Vagina (tissue), 2 donors: ENCODE data around the gene PAX8. TPM values are rescaled to one million over a fixed set of nuclear protein-coding genes. Genes with fewer than 3 reads are reported as not detected.

ENCODE experiments used
- DNase-seq, 2 donors: peaks; one replicate each; pipeline ENCODE4 v3.0.0-alpha.2; 2017; ENCODE audit errors: extremely low spot score in 2 of 2
- H3K27ac ChIP-seq: fragments of 200-600 bp; sonication (generic); one replicate; pipeline ENCODE4 v1.5.1; 2019
- H3K27me3 ChIP-seq: fragments of 200-600 bp; sonication (generic); one replicate; pipeline ENCODE4 v1.5.1; 2019
- H3K36me3 ChIP-seq, 2 donors: fragments of 200-600 bp; sonication (generic); one replicate each; pipeline ENCODE4 v1.5.1; 2017 to 2019
- H3K4me1 ChIP-seq: fragments of 200-600 bp; sonication (generic); one replicate; pipeline ENCODE4 v1.5.1; 2019
- H3K4me3 ChIP-seq, 2 donors: fragments of 200-600 bp; sonication (generic); 1 replicate in 1 of 2; 2 replicates in 1 of 2; pipeline ENCODE4 v1.5.1; 2016 to 2019
- H3K9me3 ChIP-seq: fragments of 200-600 bp; sonication (generic); one replicate; pipeline ENCODE4 v1.5.1; 2019
- CTCF ChIP-seq, 3 experiments: fragments of 450-650 bp in 2 of 3; fragments of 200-600 bp in 1 of 3; sonication (generic) in 1 of 3; IDR thresholded peaks; one replicate each; pipeline ENCODE4 v1.5.1; 2017 to 2019; ENCODE audit warnings: antibody characterized with exemption in 3 of 3, mild to moderate bottlenecking in 2 of 3, moderate library complexity in 2 of 3
- POLR2A ChIP-seq, 2 donors: fragments of 450-650 bp; IDR thresholded peaks; one replicate each; pipeline ENCODE4 v1.6.1; 2017; ENCODE audit warnings: antibody characterized with exemption in 2 of 2, mild to moderate bottlenecking in 2 of 2, moderate library complexity in 2 of 2
- POLR2AphosphoS5 ChIP-seq, 2 donors: sonication (generic); formaldehyde crosslinking; IDR thresholded peaks; one replicate each; pipeline ENCODE4 v1.9.0; 2017; ENCODE audit warnings: antibody characterized with exemption in 2 of 2, mild to moderate bottlenecking in 2 of 2, low read depth in 1 of 2; ENCODE audit not compliant: insufficient read depth in 1 of 2
- intact Hi-C: fragments of 100-400 bp; cut with DNase I; formaldehyde crosslinking; loops from one replicate; pipeline ENCODE4 v1.15.1; 2023
- total RNA-seq: library from RNA; depleted of rRNA; stranded (reverse); fragments of >200 nt; gene quantifications from one replicate; pipeline ENCODE4 v1.2.3, GENCODE V29; 2016

Gene PAX8
- total RNA-seq, 1 donor from 2014 or later: 1.7 TPM

DNA sequence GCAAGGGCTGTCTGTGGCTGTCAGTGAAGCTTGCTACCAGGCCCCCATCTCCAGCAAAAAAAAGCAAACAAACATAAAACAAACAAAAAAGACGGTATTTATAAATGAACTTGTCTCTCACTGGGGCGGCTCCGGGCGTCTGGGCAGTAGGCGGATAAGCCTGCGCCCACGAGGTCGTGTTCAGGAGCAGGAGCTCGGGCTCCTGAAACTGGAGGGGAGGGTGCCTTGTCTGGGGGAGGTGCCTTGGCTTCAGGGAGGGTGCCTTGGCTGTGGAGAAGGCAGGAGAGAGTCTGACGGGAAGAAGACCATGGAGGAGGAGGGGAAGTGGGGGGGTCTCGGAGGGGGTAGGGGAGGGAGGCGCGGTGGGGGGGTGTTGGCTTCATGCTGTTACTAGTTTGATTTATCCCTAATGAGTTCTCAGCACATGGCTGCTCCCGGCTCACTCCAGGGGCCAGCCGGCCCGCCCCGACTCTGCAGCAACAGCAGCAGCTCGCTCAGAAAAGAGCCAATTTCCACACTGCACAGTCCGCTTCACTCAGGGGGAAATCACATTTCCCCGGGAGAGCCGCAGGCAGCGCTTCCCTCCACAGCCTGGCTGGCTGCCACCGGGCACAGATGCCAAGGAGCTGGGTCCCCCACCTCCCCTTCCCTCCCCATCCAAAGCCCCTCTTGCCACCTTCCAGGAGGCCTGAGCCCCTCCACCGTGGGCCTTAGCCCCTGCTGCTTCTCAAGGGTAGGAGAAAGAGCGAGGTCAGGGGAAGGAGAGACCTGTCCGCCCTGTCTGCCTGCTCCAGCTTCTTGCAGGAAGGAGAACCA, 66.3 kb downstream of the PAX8 start:
- intact Hi-C loops: no loop called here
- H3K36me3 ChIP-seq: no peaks in the 10 kb centered on the region
- peak overlapping the region; percentile 92 for H3K27ac ChIP-seq
- no peak for DNase-seq
- no peaks in the 10 kb centered on the region for H3K27me3 ChIP-seq
- H3K4me3 ChIP-seq: peak overlapping the region in 1 of 2 donors; percentile 17
- peaks cover 53% of the 10 kb centered on the region for H3K4me1 ChIP-seq
- TF ChIP-seq POLR2A (IDR thresholded peaks at IDR 0.05) (no peak), POLR2AphosphoS5 (IDR thresholded peaks at IDR 0.05; ENCODE audit: insufficient read depth in 1 of 2, low read depth in 1 of 2) (no peak), CTCF (IDR thresholded peaks at IDR 0.05) (no peak)
- no peaks in the 10 kb centered on the region for H3K9me3 ChIP-seq

DNA sequence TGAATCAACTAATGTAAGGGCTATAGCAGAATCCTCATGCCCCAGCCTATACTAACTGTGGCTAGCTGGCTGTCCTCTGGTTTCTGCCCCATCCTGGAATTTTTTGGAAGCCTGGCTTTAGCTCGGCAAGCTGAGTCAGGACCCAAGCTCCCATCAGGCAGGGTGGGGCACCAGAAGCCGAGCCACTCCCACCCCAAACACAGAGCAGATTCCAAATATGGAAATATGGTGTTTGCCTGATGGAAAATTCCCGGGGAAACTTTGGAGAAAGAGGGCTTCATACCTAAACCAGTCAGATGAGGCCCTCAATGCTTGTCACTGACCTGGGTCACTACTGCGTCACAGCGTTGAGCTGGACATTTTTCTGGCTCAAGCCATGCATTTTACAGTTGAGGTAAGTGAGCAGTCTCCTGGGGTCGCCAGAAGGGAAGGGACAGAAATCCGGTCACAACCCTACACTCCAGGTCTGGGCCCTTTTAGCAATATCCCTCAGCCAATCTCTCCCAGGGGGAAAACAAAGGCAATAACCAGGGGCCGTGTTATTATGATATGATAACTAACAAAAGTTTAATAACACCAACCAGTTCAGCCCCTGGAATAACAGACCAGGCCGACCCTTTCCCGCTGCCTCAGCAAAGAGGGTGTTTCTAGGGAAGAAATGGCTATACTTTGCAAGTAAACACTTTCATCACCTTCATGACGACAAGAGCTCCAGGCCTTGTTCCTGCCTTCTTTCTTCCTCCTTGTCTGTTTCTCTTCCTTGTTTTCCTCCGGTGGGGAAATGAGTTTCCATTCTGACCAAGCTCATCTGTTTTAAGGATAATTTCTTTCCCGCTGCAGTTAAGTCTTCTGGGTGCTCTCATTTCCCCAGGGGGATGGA, 67.3 kb downstream of the PAX8 start:
- TF ChIP-seq CTCF (IDR thresholded peaks at IDR 0.05): no peak
- peak in 1 of 2 donors; percentile 40 for TF ChIP-seq POLR2AphosphoS5 (IDR thresholded peaks at IDR 0.05; ENCODE audit: insufficient read depth in 1 of 2, low read depth in 1 of 2)
- intact Hi-C loops: no loop called here
- Histone ChIP-seq H3K4me1 (peaks cover 43% of the 10 kb centered on the region), H3K36me3 (no peaks in the 10 kb centered on the region), H3K27me3 (no peaks in the 10 kb centered on the region), H3K9me3 (no peaks in the 10 kb centered on the region), H3K4me3 (peak overlapping the region in 1 of 2 donors; percentile 17), H3K27ac (peak overlapping the region; percentile 92)
- DNase-seq: no peak

DNA sequence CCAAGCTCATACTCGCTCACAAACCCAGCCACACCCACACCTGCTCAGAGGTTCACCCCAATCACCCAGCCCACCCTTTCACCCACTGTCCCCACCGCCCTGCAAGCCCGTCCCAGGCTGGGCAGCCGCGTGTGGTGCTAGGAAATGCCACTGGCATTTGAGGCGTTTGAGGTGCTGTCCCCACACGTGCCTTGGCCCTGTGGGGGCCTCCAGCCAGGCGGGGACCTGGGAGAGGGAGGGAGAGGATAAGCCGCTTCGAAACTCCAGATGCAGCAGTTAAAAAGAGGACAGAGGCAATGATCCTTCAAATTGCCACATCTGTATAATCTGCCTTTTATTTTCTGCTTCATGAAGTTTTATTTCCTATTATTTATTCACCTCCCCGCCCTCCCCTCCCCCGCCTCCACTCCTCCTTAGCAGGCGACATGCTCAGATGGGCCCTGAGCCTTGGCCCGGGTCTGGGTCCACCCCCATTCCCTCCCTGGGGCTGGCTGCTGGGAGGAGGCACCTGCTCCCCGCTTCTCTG, 69.0 kb downstream of the PAX8 start:
- TF ChIP-seq POLR2AphosphoS5 (IDR thresholded peaks at IDR 0.05; ENCODE audit: insufficient read depth in 1 of 2, low read depth in 1 of 2) (no peak), POLR2A (IDR thresholded peaks at IDR 0.05) (no peak), CTCF (IDR thresholded peaks at IDR 0.05) (no peak)
- Histone ChIP-seq H3K9me3 (no peaks in the 10 kb centered on the region), H3K27me3 (no peaks in the 10 kb centered on the region), H3K4me3 (no peak overlapping the region), H3K4me1 (peaks cover 41% of the 10 kb centered on the region), H3K36me3 (no peaks in the 10 kb centered on the region), H3K27ac (peak overlapping the region; percentile 92)
- intact Hi-C loops: no loop called here
- DNase-seq: no peak

DNA sequence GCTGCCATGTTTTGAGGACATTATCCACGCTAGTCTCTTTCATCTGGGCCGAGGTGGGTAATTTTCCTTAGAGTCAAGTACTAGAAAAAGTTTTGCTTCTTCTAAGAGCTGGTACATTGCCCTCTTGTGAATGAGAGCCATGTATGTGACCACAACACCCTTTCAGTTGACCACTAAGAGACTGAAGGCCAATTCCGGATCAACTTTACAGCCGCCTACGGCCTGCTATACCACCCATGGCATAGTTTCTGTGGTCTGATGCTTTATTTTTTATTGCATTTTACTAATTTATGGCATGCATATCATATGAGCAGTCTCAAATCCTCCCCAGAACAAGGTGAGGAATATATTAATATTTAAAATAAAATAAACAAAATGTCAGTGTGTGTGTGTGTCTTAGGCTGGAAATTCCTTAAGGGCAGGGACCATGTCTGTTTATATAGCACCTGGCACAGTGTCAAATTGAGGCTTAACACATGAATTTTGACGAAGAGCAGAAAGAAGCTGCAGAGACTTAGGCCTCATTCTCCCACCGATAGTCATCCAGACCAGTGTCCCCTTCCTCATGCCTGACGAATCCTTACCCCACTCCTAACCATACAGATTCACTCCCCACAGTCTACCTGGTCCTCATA, 69.6 kb downstream of the PAX8 start:
- Histone ChIP-seq H3K4me1 (peaks cover 41% of the 10 kb centered on the region), H3K4me3 (no peak overlapping the region), H3K36me3 (no peaks in the 10 kb centered on the region), H3K27me3 (no peaks in the 10 kb centered on the region), H3K27ac (peak overlapping the region; percentile 92), H3K9me3 (no peaks in the 10 kb centered on the region)
- TF ChIP-seq POLR2AphosphoS5 (IDR thresholded peaks at IDR 0.05; ENCODE audit: insufficient read depth in 1 of 2, low read depth in 1 of 2) (no peak), POLR2A (IDR thresholded peaks at IDR 0.05) (no peak), CTCF (IDR thresholded peaks at IDR 0.05) (no peak)
- intact Hi-C loops: no loop called here
- DNase-seq: no peak
